HG02763 (cell line): ENCODE measurements around the gene USP9X.
"Not testable (repeated sequence)": the region's sequence is repeated elsewhere in the genome, so short reads cannot be mapped to it uniquely, and the experiment has no call there.

Source experiments
- ATAC-seq: cut with Tn5 transposase; IDR thresholded peaks from one replicate; pipeline ENCODE4 v1.9.1; 2021; ENCODE audit warnings: mild to moderate bottlenecking, moderate library complexity; ENCODE audit not compliant: unreplicated experiment

Gene USP9X

GRCh38 chrX:41084044-41084892 lies 977 bp upstream of the USP9X start:
- ATAC-seq = peak; percentile 61

- peak; percentile 24 for ATAC-seq
Observed at GRCh38 chrX:41085512-41085877, 250 bp downstream of the USP9X start.

GRCh38 chrX:41085878-41086626 lies 807 bp downstream of the USP9X start:
- ATAC-seq = peak; percentile 6

DNA sequence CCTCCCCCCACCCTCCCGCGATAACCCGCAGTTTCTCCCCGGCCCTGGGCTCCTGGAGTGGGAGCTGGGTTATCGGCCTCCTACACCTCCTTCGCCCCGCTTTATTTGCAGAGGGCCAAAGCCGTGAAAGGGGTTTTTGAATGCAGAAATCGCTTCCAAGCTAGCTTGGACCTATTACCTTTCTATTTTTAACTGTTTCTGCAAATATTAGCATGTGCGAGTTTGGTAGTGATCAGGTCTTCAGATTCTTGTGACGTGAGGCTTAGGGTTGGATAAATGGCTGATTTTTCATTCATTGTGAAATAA lies 1.3 kb downstream of the USP9X start:
- no peak for ATAC-seq

GRCh38 chrX:41087201-41087600 lies 2.0 kb downstream of the USP9X start:
- ATAC-seq = no peak

DNA sequence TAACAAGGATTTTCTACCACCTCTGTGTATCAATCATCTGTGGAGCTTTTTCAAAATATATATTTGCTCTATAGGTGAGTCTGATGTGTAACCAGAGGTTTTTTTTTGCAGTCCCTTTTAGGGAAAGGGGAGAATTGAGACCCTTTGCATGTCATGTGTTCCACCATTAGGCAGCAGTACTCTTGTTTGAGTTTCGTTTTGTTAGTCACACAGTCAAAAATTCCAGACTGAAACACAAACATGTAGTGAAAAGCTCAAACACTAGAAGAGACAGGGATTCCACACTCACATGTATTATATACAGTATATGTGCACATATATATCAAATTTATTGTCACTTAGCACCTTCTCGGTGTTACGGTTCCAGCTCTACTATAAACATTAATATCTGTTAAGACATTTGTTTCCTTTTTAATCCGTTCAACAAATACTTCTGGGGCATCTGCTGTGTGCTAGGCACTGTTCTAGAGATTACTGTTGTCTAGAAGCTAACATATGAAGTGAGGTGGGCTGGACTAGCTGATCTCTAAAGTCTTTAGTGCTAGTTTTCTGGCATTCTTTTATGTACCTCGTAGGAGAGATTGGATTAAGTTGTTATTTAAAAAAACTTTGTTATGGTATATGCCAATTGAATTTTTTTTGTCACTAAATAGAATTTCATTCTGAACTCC lies 5.5 kb downstream of the USP9X start:
- no peak for ATAC-seq

DNA sequence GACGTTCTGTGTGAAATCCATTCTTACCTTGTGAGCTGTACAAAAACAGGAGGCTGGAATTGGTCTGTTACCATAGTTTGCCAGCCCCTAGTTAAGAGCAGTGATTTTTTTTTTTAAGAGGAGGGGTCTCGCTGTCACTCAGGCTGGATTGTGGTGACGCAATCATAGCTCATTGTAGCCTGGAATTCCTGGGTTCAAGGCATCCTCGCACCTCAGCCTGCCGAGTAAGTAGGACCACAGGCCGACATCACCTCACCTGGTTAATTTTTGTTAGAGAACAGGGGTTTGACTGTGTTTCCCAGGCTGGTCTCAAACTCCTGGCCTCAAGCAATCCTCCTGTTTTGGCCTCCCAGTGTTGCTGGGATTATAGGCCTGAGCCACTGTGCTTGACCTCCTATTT lies 7.5 kb downstream of the USP9X start:
- ATAC-seq = no peak

DNA sequence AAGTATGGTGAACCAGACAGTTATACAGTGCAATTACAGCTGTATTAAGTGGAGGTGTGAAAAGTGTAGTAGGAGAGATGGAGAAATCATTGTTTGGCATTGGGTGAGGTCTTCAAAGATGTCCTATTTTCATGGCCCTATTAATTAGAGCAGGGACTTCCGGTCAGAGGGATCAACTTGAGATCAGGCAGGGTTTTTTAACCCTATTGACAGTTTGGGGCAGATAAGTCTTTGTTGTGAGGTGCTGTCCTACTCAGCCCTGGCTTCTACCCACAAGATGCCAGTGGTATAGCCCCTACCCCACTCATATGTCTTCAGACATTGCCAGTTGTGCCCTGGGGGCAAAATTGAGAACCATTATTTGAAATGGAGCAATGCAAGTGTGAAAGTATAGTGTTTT lies 9.9 kb downstream of the USP9X start:
- ATAC-seq = no peak

DNA sequence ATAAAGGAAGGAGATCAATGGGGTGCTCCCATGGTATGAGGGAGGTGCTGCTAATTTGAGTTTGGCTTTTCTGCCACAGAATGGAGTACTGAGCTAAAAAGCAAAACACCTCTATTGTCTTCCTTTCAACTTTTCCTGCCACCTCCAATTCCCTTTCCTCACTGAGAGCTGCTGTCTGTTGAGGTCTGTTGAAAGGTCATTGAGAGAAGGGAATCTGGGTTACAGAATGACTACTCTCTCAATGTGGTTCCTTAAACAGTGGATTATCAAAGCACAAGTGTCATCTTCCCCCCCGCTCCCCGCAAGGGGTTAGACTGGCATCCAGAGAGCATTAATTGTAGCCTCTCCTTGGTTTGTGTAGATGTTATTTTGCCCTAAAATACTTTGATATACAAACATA lies 10.7 kb downstream of the USP9X start:
- no peak for ATAC-seq

DNA sequence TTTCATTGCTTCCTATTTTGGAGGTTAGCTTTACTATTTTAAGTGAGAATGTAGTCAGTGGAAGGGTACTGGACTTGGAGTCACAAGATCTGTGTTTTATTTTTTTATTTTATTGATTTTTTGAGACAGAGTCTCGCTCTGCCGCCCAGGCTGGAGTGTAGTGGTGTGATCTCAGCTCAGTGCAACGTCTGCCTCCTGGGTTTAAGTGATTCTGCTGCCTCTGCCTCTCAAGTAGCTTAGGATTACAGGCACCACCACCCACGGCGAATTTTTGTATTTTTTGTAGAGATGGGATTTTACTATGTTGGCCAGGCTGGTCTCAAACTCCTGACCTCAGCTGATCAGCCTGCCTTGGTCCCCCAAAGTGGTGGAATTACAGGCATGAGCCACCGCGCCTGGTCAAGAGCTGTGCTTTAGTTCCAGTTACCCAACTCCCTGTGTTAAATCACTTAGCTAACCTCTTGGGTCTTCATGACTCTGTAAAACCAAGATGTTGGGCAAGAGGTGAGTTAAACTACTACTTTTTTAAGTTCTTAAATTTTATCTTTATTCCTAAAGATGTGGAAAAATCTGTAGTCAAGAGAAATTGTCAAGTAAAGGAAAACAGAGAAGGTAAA lies 11.2 kb downstream of the USP9X start:
- no peak for ATAC-seq

DNA sequence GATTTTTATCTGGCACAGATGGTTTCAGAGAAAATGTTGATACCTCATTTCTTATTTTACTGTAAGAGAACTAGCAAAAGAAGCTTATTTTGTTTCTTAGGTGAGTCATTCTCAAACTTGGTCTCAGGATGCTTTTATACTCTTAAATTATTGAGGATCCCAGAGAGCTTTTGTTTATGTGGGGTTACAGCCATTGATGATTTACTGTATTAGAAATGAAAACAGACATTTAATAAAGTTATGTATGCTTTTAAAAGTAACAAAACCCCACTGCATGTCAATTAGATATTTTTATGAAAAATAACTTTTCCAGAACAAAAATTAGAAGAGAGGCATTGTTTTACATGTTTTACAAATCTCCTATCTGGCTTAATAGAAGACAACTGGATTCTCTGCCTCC lies 12.1 kb downstream of the USP9X start:
- ATAC-seq = no peak

- no peak for ATAC-seq
Observed at GRCh38 chrX:41100200-41100599, 15.0 kb downstream of the USP9X start.

GRCh38 chrX:41100819-41101218 lies 15.6 kb downstream of the USP9X start:
- ATAC-seq = no peak

GRCh38 chrX:41105005-41105404 lies 19.8 kb downstream of the USP9X start:
- ATAC-seq = no peak

GRCh38 chrX:41106257-41106656 lies 21.0 kb downstream of the USP9X start:
- not testable (repeated sequence) for ATAC-seq

- no peak for ATAC-seq
Observed at GRCh38 chrX:41108007-41108406, 22.8 kb downstream of the USP9X start.

- ATAC-seq = no peak
Observed at GRCh38 chrX:41108463-41109205, 23.4 kb downstream of the USP9X start.

GRCh38 chrX:41110801-41111625 lies 25.8 kb downstream of the USP9X start:
- ATAC-seq = no peak

DNA sequence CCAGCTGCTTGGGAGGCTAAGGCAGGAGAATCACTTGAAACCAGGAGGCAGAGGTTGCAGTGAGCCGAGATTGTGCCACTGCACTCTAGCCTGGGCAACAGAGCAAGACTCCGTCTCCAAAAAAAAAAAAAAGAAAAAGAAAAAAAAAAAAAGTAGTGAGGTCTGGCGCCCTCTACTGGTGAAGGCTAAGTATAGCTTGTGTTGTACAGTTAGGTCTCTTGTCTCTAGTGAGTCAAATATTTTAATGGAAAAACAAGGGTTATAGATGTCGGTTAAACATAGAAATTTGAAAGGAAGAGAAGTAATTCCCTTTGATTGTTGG lies 29.8 kb downstream of the USP9X start:
- not testable (repeated sequence) for ATAC-seq

- peak; percentile 69 for ATAC-seq
Observed at GRCh38 chrX:41116948-41117347, 31.7 kb downstream of the USP9X start.
